ENCODE data around the gene NRTN. TPM values are rescaled to one million over a fixed set of nuclear protein-coding genes. Genes with fewer than 3 reads are reported as not detected.

The NRTN gene
- total and polyA plus RNA-seq, 2 of the 13 experiments (the other 11 are each of a cell fraction or from before 2014, with no cell fraction given) = 4.1 to 5.3 TPM

- Histone ChIP-seq H4K20me1 (ENCODE audit: insufficient read depth, low read length) (no peaks in the 10 kb centered on the region), H3K9me3 (ENCODE audit: low read length) (no peaks in the 10 kb centered on the region), H3K4me3 (replicated peaks in 1 of 3; ENCODE audit: insufficient read depth in 1 of 3, low read depth in 2 of 3, low read length in 3 of 3) (no peak overlapping the region), H3K36me3 (replicated peaks in 1 of 2; ENCODE audit: control insufficient read depth in 1 of 2, insufficient read depth in 2 of 2, low read length in 2 of 2) (no peaks in the 10 kb centered on the region), H2AFZ (ENCODE audit: low read length) (no peak overlapping the region), H3K9ac (ENCODE audit: insufficient read depth, low read depth, low read length) (no peak overlapping the region), H3K79me2 (ENCODE audit: insufficient read depth, low read length) (no peaks in the 10 kb centered on the region), H3K4me1 (ENCODE audit: insufficient read depth, low read length) (peaks cover 43% of the 10 kb centered on the region), H3K27me3 (ENCODE audit: control insufficient read depth in 1 of 2, insufficient read depth in 2 of 2, low read length in 2 of 2) (no peaks in the 10 kb centered on the region), H3K4me2 (ENCODE audit: low read depth, low read length) (no peak overlapping the region), H3K27ac (ENCODE audit: extremely low read length, insufficient read depth, low read length) (no peak overlapping the region)
- DNase-seq (ENCODE audit: low spot score) (no peak), FAIRE-seq (no peak), ATAC-seq (no peak)
- no TSS peak for BruUV-seq (replicated peaks)
- TF ChIP-seq, protein P1, sequence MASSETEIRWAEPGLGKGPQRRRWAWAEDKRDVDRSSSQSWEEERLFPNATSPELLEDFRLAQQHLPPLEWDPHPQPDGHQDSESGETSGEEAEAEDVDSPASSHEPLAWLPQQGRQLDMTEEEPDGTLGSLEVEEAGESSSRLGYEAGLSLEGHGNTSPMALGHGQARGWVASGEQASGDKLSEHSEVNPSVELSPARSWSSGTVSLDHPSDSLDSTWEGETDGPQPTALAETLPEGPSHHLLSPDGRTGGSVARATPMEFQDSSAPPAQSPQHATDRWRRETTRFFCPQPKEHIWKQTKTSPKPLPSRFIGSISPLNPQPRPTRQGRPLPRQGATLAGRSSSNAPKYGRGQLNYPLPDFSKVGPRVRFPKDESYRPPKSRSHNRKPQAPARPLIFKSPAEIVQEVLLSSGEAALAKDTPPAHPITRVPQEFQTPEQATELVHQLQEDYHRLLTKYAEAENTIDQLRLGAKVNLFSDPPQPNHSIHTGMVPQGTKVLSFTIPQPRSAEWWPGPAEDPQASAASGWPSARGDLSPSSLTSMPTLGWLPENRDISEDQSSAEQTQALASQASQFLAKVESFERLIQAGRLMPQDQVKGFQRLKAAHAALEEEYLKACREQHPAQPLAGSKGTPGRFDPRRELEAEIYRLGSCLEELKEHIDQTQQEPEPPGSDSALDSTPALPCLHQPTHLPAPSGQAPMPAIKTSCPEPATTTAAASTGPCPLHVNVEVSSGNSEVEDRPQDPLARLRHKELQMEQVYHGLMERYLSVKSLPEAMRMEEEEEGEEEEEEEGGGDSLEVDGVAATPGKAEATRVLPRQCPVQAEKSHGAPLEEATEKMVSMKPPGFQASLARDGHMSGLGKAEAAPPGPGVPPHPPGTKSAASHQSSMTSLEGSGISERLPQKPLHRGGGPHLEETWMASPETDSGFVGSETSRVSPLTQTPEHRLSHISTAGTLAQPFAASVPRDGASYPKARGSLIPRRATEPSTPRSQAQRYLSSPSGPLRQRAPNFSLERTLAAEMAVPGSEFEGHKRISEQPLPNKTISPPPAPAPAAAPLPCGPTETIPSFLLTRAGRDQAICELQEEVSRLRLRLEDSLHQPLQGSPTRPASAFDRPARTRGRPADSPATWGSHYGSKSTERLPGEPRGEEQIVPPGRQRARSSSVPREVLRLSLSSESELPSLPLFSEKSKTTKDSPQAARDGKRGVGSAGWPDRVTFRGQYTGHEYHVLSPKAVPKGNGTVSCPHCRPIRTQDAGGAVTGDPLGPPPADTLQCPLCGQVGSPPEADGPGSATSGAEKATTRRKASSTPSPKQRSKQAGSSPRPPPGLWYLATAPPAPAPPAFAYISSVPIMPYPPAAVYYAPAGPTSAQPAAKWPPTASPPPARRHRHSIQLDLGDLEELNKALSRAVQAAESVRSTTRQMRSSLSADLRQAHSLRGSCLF (CRISPR knock-in tag; IDR thresholded peaks at IDR 0.05; ENCODE audit: borderline replicate concordance) = no peak
- no peak for TF ChIP-seq SKIL (CRISPR knock-in tag; IDR thresholded peaks at IDR 0.05; ENCODE audit: borderline replicate concordance)
- TF ChIP-seq TMF1 (CRISPR knock-in tag; IDR thresholded peaks at IDR 0.05; ENCODE audit: low read depth) = no peak
- TF ChIP-seq NCOA1 (CRISPR knock-in tag; IDR thresholded peaks at IDR 0.05) = no peak
- no peak for TF ChIP-seq FOXO1 (CRISPR knock-in tag; IDR thresholded peaks at IDR 0.05)
- TF ChIP-seq, protein P2, sequence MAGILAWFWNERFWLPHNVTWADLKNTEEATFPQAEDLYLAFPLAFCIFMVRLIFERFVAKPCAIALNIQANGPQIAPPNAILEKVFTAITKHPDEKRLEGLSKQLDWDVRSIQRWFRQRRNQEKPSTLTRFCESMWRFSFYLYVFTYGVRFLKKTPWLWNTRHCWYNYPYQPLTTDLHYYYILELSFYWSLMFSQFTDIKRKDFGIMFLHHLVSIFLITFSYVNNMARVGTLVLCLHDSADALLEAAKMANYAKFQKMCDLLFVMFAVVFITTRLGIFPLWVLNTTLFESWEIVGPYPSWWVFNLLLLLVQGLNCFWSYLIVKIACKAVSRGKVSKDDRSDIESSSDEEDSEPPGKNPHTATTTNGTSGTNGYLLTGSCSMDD (CRISPR knock-in tag; IDR thresholded peaks at IDR 0.05) = no peak
- no peak for TF ChIP-seq ZBTB37 (CRISPR knock-in tag; IDR thresholded peaks at IDR 0.05)
- ChIA-PET CTCF (ENCODE audit: low intra/inter-chr PET ratio, low total read pairs) (interaction anchor here (3.9 to 4.6 kb wide), 2 partner anchors 16 to 85 kb away, joined by 30 to 71 read pairs; no protein-coding TSS in a partner anchor), POLR2A (interaction anchor here (0.9 to 1.1 kb wide), 2 partner anchors 21 to 98 kb away, joined by 4 read pairs; partner anchors contain the start of gene VMAC)
- in situ Hi-C loops (cut with HindIII; ENCODE audit: extremely low pct_ligation_motif_present, low pct_unique_long_range_greater_than_20kb) (loop anchor here (5.0 kb wide), 1 partner anchor 85 kb away; no protein-coding TSS in a partner anchor), intact Hi-C loops (cut with micrococcal nuclease; ENCODE audit: unreplicated experiment) (loop anchor here (10.0 kb wide), 1 partner anchor 218 kb away; no protein-coding TSS in a partner anchor)
- 98% methylated on average over 5 of the region's 5 CpGs for WGBS (ENCODE audit: low lambda C conversion rate)
Measured at GRCh38 chr19:5806905-5807304, 2.0 kb downstream of the NRTN start.
